Uterus (tissue), 2 donors: ENCODE measurements around the gene DLGAP5.

Source experiments
- CTCF ChIP-seq, 4 experiments: fragments of 200-600 bp in 2 of 4; fragments of 450-650 bp in 2 of 4; sonication (generic) in 2 of 4; IDR thresholded peaks; one replicate each; pipeline ENCODE4 v1.5.1; 2016 to 2019; ENCODE audit warnings: antibody characterized with exemption in 4 of 4, mild to moderate bottlenecking in 2 of 4, moderate library complexity in 1 of 4
- POLR2A ChIP-seq, 2 donors: fragments of 450-650 bp; IDR thresholded peaks; one replicate each; pipeline ENCODE4 v1.6.1; 2016; ENCODE audit warnings: antibody characterized with exemption in 2 of 2, mild to moderate bottlenecking in 1 of 2, moderate library complexity in 1 of 2

GRCh38 chr14:55128386-55129085 is 62.8 kb downstream of the DLGAP5 start:
- TF ChIP-seq CTCF (IDR thresholded peaks at IDR 0.05) (peak in 1 of 4 experiments; percentile 3), POLR2A (IDR thresholded peaks at IDR 0.05) (no peak)
